GM18511 (cell line): ENCODE measurements around the gene TRIM43B.
"Not testable (repeated sequence)": the region's sequence is repeated elsewhere in the genome, so short reads cannot be mapped to it uniquely, and the experiment has no call there.

Experiments used
- ATAC-seq: cut with Tn5 transposase; IDR thresholded peaks from one replicate; pipeline ENCODE4 v1.9.1; 2021; ENCODE audit warnings: mild to moderate bottlenecking, moderate library complexity; ENCODE audit not compliant: unreplicated experiment

TRIM43B gene

GRCh38 chr2:95434507-95435076, 50.0 kb downstream of the TRIM43B start:
- not testable (repeated sequence) for ATAC-seq

DNA sequence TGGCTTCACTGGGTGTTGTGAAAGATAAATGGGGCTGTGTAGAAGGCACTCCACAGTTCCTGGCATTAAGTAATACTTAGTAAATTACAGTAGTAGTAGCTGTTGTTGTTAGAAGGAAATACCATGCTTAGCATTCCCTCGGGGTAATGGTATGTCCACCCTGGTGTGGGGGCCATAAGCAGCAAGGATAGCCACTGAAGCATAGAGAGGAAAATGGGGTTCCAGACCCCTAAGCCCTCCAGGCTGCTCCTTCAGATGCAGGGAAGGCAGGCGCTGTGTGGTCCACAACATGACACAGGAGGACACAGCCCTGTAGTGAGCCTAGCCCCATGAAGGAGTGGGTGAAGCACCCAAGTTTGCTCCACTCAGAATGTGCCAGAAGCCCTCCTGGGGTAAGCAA, 50.6 kb downstream of the TRIM43B start:
- ATAC-seq: not testable (repeated sequence)

- ATAC-seq: not testable (repeated sequence)
Observed at GRCh38 chr2:95433373-95433772, 51.2 kb downstream of the TRIM43B start.

GRCh38 chr2:95429748-95430467, 54.6 kb downstream of the TRIM43B start:
- not testable (repeated sequence) for ATAC-seq

- not testable (repeated sequence) for ATAC-seq
Observed at GRCh38 chr2:95427196-95427867, 57.2 kb downstream of the TRIM43B start.
